Measurements from ENCODE around the gene SNAPC4. TPM values are rescaled to one million over a fixed set of nuclear protein-coding genes. Genes with fewer than 3 reads are reported as not detected.

The SNAPC4 gene
- total RNA-seq (1 to 10 TPM; 5.4 to 9.6 (median 8.9) TPM), polyA plus RNA-seq (1 to 10 TPM; 3.7 to 7.3 TPM)
- long read RNA-seq, donor 1, partial matches to known transcripts: 3 of 13 reads
- long read RNA-seq, donor 1, other reads (novel, unspliced or antisense): 6 of 13 reads
- long read RNA-seq, donor 2, partial matches to known transcripts: 13 of 13 reads
- long read RNA-seq, donor 2, other reads (novel, unspliced or antisense): 0 of 13 reads
- long read RNA-seq, donor 3, partial matches to known transcripts: 9 of 27 reads
- long read RNA-seq, donor 3, other reads (novel, unspliced or antisense): 18 of 27 reads

GRCh38 chr9:136400038-136400834, at the start of gene SNAPC4:
SNAPC4 (minus strand) TSS chr9:136400170; CDS start chr9:136398428, 1,742 bp downstream.
- no peak within 1 kb of the TSS for H3K27ac ChIP-seq
- 3 to 17% (median 3%) methylated on average over 22 to 71 of the region's 71 CpGs for WGBS, 3 donors
- no peaks in the 10 kb centered on the region for H3K36me3 ChIP-seq

GRCh38 chr9:136448655-136449054, 48.7 kb upstream of the SNAPC4 start:
- intact Hi-C loops (cut with DNase I): no loop called here
- 79 to 88% (median 85%) methylated on average over 3 of the region's 3 CpGs for WGBS, 3 donors
- Histone ChIP-seq H3K36me3 (no peaks in the 10 kb centered on the region), H3K27ac (no peak overlapping the region), H3K4me3 (no peak overlapping the region), H3K9me3 (no peaks in the 10 kb centered on the region), H3K27me3 (no peaks in the 10 kb centered on the region), H3K4me1 (ENCODE audit: insufficient read depth) (no peaks in the 10 kb centered on the region)
- TF ChIP-seq CTCF (IDR thresholded peaks at IDR 0.05): no peak
- TF ChIP-seq EP300 (IDR thresholded peaks at IDR 0.05): no peak
- no peak for TF ChIP-seq POLR2A (IDR thresholded peaks at IDR 0.05)
- no peak for DNase-seq

More at GRCh38 chr9:136400038-136400834, at the start of gene SNAPC4:
- Histone ChIP-seq H3K9me3 (no peaks in the 10 kb centered on the region), H3K4me1 (ENCODE audit: insufficient read depth) (peaks cover 13% of the 10 kb centered on the region), H3K27me3 (no peaks in the 10 kb centered on the region), H3K4me3 (peak within 1 kb of the TSS; percentile 89)
- DNase-seq: peak; percentile 78 to 92 (median 86)
- no peak for TF ChIP-seq POLR2A (IDR thresholded peaks at IDR 0.05)
- TF ChIP-seq EP300 (IDR thresholded peaks at IDR 0.05): no peak
- TF ChIP-seq CTCF (IDR thresholded peaks at IDR 0.05): peak; percentile 90 to 96 (median 92)
- intact Hi-C loops (cut with DNase I): loop anchor here in 2 of 4 donors (2.0 to 5.0 kb wide), 2 partner anchors 88 to 89 kb away; no protein-coding TSS in a partner anchor

GRCh38 chr9:136447173-136447778, 47.3 kb upstream of the SNAPC4 start:
- H3K27me3 ChIP-seq: no peaks in the 10 kb centered on the region
- TF ChIP-seq POLR2A (IDR thresholded peaks at IDR 0.05) (no peak), CTCF (IDR thresholded peaks at IDR 0.05) (no peak), EP300 (IDR thresholded peaks at IDR 0.05) (no peak)
- no peaks in the 10 kb centered on the region for H3K4me1 ChIP-seq (ENCODE audit: insufficient read depth)
- DNase-seq: no peak
- H3K36me3 ChIP-seq: no peaks in the 10 kb centered on the region
- H3K9me3 ChIP-seq: no peaks in the 10 kb centered on the region
- intact Hi-C loops (cut with DNase I): no loop called here
- WGBS, 3 donors: 91 to 94% (median 92%) methylated on average over 27 of the region's 27 CpGs
- H3K27ac ChIP-seq: no peak overlapping the region
- no peak overlapping the region for H3K4me3 ChIP-seq

GRCh38 chr9:136445799-136446198, 45.8 kb upstream of the SNAPC4 start:
- intact Hi-C loops (cut with DNase I): no loop called here
- no peak for DNase-seq
- H3K4me3 ChIP-seq: no peak overlapping the region

More at GRCh38 chr9:136445799-136446198, 45.8 kb upstream of the SNAPC4 start:
- Histone ChIP-seq H3K4me1 (ENCODE audit: insufficient read depth) (no peaks in the 10 kb centered on the region), H3K27me3 (no peaks in the 10 kb centered on the region), H3K36me3 (no peaks in the 10 kb centered on the region), H3K9me3 (no peaks in the 10 kb centered on the region), H3K27ac (no peak overlapping the region)
- WGBS, 3 donors: 82 to 85% (median 84%) methylated on average over 7 of the region's 7 CpGs
- TF ChIP-seq CTCF (IDR thresholded peaks at IDR 0.05) (no peak), EP300 (IDR thresholded peaks at IDR 0.05) (no peak), POLR2A (IDR thresholded peaks at IDR 0.05) (no peak)

Measured in ovary (tissue), 10 donors.